Mucosa of descending colon (tissue), 3 donors: ENCODE measurements around the gene NUDT2. TPM values are rescaled to one million over a fixed set of nuclear protein-coding genes. Genes with fewer than 3 reads are reported as not detected.
A peak's percentile ranks its signal among the peaks of the same experiment; 100 is the strongest.

Experiments used
- ATAC-seq: fragments of 200-7000 bp; cut with Tn5 transposase; one replicate; pipeline ENCODE4 v1.9.1; 2020; ENCODE audit warnings: mild to moderate bottlenecking, moderate library complexity
- DNase-seq, 3 donors: peaks; one replicate each; pipeline ENCODE4 v3.0.0-alpha.2; 2020
- H3K36me3 ChIP-seq: fragments of 200-600 bp; one replicate; pipeline ENCODE4 v1.8.0; 2021; ENCODE audit warnings: low read depth, mild to moderate bottlenecking
- H3K4me1 ChIP-seq: fragments of 200-600 bp; one replicate; pipeline ENCODE4 v1.8.0; 2021; ENCODE audit warnings: low read depth, mild to moderate bottlenecking
- H3K4me3 ChIP-seq: fragments of 200-600 bp; one replicate; pipeline ENCODE4 v1.8.0; 2021; ENCODE audit warnings: mild to moderate bottlenecking
- H3K9me3 ChIP-seq: fragments of 200-600 bp; one replicate; pipeline ENCODE4 v1.8.0; 2021; ENCODE audit warnings: mild to moderate bottlenecking
- intact Hi-C, 2 donors: fragments of 100-400 bp; cut with DNase I in 1 of 2; cut with micrococcal nuclease in 1 of 2; formaldehyde crosslinking; loops; one replicate each; pipeline versions ENCODE4 v1.11.0 to v1.11.1; 2022; cut with DNase I, micrococcal nuclease
- total RNA-seq, 3 donors: library from RNA; stranded (reverse); fragmentation: NEBNext Ultra II Directional in 2 of 3; extraction: Animal tissue kit (Norgen Biotek cat#: 25700) in 2 of 3; gene quantifications; one replicate each; pipeline versions ENCODE4 v1.2.1 to v1.2.4, GENCODE V29; 2021 to 2023
- TF ChIP-seq, protein P1 (sequence below): fragments of 200-600 bp; IDR thresholded peaks from one replicate; pipeline ENCODE4 v1.8.0; 2022; ENCODE audit warnings: antibody characterized with exemption, mild to moderate bottlenecking
- donor health status: DM: no; HTN: no; CAD: no; lungs with moderate emphysema.
- donor health status: DM: no; HTN: no; CAD: no.
- donor health status: DM: no; HTN: yes; CAD: no.

The NUDT2 gene
- total RNA-seq, 3 donors from 2014 or later: 14.9 to 19.9 (median 17.2) TPM

DNA sequence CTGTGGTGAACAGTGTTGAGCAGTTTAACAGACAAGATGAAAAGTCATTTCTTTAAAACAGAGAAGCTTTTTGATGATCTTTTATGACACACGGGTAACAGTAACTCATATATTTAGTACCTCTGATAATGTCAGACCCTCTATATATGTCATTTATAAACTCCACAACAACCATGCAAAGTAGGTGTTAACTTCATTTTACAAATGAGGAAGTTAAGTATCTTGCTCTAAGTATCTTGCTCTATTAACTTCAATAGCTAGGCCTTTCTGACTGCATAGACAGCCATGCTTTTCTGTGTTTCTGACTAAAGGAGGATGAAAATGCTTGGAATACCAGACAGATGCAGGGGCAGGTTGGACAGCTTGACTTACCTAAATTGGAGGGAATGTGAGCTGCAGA is 1.8 kb downstream of the NUDT2 start:
- Histone ChIP-seq H3K9me3 (no peaks in the 10 kb centered on the region), H3K36me3 (no peaks in the 10 kb centered on the region), H3K4me1 (peaks cover 20% of the 10 kb centered on the region), H3K4me3 (no peak overlapping the region)
- intact Hi-C loops: no loop called here
- TF ChIP-seq, protein P1, sequence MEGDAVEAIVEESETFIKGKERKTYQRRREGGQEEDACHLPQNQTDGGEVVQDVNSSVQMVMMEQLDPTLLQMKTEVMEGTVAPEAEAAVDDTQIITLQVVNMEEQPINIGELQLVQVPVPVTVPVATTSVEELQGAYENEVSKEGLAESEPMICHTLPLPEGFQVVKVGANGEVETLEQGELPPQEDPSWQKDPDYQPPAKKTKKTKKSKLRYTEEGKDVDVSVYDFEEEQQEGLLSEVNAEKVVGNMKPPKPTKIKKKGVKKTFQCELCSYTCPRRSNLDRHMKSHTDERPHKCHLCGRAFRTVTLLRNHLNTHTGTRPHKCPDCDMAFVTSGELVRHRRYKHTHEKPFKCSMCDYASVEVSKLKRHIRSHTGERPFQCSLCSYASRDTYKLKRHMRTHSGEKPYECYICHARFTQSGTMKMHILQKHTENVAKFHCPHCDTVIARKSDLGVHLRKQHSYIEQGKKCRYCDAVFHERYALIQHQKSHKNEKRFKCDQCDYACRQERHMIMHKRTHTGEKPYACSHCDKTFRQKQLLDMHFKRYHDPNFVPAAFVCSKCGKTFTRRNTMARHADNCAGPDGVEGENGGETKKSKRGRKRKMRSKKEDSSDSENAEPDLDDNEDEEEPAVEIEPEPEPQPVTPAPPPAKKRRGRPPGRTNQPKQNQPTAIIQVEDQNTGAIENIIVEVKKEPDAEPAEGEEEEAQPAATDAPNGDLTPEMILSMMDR: no peak
- ATAC-seq: no peak
- DNase-seq: no peak

DNA sequence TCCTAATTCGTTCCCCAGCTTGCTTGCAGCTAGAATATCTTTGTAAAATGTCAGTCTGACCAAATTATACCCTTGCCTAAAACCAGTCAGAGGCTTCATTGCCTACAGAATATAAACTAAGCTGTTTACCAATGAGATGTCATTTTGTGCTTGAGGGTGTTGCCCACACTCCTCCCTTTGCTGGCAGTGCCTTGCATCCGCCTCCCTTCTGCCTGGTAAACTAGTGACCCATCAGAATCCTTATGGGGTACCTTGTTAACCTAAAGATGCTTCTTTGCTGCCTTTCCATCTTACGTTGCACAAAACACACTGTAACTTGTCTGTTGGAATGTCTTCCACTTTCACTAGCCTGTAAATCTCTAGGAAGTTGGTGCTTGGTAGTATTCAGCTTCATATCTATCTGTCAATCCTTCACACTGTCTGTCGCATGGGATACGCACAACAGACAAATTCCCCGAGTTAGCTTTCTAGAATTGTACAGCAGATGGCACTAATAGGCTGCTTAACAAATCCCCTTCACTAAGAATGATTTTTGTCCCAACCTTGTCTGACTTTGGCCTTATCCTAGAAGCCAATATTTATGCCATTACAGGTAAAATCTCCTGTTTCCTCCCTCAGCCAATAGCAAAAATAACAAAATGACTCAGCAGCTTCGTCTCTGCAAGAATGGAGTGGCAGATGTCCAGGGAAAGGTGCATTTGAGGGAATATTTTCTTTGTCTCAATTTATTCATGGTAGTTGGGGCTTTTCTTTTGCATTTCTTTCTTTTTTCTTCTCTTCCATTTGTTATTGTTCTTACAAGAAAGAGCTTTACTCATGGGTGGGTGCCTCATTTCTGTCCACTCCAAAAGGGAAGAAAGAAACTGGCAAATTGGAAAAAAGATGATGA is 3.0 kb downstream of the NUDT2 start:
- Histone ChIP-seq H3K9me3 (no peaks in the 10 kb centered on the region), H3K4me3 (no peak overlapping the region), H3K36me3 (no peaks in the 10 kb centered on the region), H3K4me1 (peaks cover 20% of the 10 kb centered on the region)
- TF ChIP-seq, protein P1: no peak
- DNase-seq: peak in 1 of 3 donors; percentile 49
- ATAC-seq: no peak
- intact Hi-C loops: loop anchor here (2.0 kb wide), 1 partner anchor 46 kb away; no protein-coding TSS in a partner anchor

DNA sequence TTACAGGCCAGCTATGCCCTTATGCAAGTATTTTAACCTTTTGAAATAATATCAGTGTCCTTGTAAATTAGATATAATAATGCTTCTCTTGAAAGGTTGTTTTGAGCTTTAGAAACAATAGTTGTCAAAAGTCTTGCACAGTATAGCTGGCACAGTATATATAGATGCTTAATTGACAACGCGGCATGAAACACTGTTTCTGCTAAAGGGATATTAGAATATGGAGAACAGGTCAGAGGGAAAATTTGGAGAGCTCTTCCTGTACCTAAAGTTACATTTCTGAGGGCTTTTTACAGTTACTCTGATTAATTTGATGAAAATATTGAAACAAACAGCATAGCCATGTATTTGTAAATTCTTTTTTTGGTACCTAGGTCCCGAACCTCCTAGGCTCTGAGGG is 4.5 kb downstream of the NUDT2 start:
- H3K4me1 ChIP-seq: peaks cover 14% of the 10 kb centered on the region
- intact Hi-C loops: loop anchor here (2.0 kb wide), 1 partner anchor 45 kb away; no protein-coding TSS in a partner anchor
- H3K4me3 ChIP-seq: no peak overlapping the region
- DNase-seq (no peak), ATAC-seq (no peak)
- H3K9me3 ChIP-seq: no peaks in the 10 kb centered on the region
- TF ChIP-seq, protein P1: no peak
- H3K36me3 ChIP-seq: no peaks in the 10 kb centered on the region

DNA sequence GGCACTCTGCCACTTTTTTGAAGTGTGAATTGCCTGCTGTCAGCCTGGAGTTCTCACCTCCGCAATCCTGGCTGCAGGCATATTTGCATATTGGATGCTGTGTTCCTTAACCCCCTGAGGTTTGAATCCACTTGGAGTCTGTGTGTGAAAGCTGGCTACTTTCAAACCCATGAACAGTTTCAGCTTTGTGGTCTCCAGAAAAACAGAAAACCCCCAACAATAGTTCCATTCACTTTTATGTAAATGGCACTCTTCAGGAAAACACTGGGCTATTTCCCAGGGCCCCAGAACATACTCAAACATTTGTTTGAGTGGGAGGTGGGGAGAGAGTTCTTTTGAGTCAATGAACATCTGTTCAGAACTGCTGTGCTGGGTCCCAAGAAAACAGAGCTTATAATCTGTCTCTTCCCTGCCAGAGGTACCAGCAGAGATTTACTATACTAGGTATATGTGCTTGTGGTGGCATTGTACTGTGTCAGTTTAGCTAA is 5.0 kb downstream of the NUDT2 start:
- peaks cover 14% of the 10 kb centered on the region for H3K4me1 ChIP-seq
- ATAC-seq: no peak
- no peak overlapping the region for H3K4me3 ChIP-seq
- TF ChIP-seq, protein P1: no peak
- DNase-seq: no peak
- H3K9me3 ChIP-seq: no peaks in the 10 kb centered on the region
- H3K36me3 ChIP-seq: no peaks in the 10 kb centered on the region
- intact Hi-C loops: no loop called here

DNA sequence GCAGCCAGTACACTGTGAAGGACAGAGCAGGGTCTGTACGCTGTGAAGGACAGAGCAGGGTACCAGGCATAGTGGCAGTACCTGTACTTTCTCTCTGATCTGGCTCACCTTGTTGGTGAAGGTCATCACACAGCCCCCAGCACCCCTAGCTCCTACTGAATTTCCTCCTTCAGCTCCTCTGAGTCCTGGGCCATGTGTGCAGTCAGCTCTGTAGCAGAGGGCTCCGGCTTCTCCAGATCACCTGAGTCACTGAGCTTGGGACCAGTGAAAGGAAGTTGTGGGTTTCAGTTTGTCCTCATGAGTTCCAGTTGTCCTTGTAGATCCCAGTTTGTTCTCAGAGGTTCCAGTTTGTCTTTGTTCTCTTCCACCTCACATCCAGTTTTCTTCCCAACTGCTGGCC is 5.5 kb downstream of the NUDT2 start:
- no peak for DNase-seq
- peaks cover 14% of the 10 kb centered on the region for H3K4me1 ChIP-seq
- TF ChIP-seq, protein P1: no peak
- intact Hi-C loops: no loop called here
- no peak for ATAC-seq
- no peak overlapping the region for H3K4me3 ChIP-seq
- no peaks in the 10 kb centered on the region for H3K36me3 ChIP-seq
- no peaks in the 10 kb centered on the region for H3K9me3 ChIP-seq
